Ishikawa (cell line): ENCODE measurements around the gene TM9SF1.

ENCODE experiments used
- CEBPB ChIP-seq: IDR thresholded peaks from 2 replicates; pipeline ENCODE4 v1.6.1; 2012
- CREB1 ChIP-seq: IDR thresholded peaks from 2 replicates; pipeline ENCODE4 v1.6.1; 2012; ENCODE audit warnings: low read depth
- EGR1 ChIP-seq: IDR thresholded peaks from 2 replicates; pipeline ENCODE4 v1.6.1; 2012
- EP300 ChIP-seq: IDR thresholded peaks from 2 replicates; pipeline ENCODE4 v1.6.1; 2012; ENCODE audit warnings: borderline replicate concordance
- FOXM1 ChIP-seq: IDR thresholded peaks from 2 replicates; pipeline ENCODE4 v1.6.1; 2012; ENCODE audit warnings: low read depth, borderline replicate concordance
- MAX ChIP-seq: IDR thresholded peaks from 2 replicates; pipeline ENCODE4 v1.6.1; 2012
- NFIC ChIP-seq: IDR thresholded peaks from 2 replicates; pipeline ENCODE4 v1.6.1; 2012
- RAD21 ChIP-seq: IDR thresholded peaks from 2 replicates; pipeline ENCODE4 v1.6.1; 2012; ENCODE audit warnings: low read depth
- REST ChIP-seq: IDR thresholded peaks from 2 replicates; pipeline ENCODE4 v1.6.1; 2012; ENCODE audit warnings: low read depth, mild to moderate bottlenecking
- TAF1 ChIP-seq: IDR thresholded peaks from 2 replicates; pipeline ENCODE4 v1.6.1; 2012; ENCODE audit warnings: low read depth, mild to moderate bottlenecking
- TCF12 ChIP-seq: IDR thresholded peaks from 2 replicates; pipeline ENCODE4 v1.6.1; 2012; ENCODE audit warnings: low read depth
- TEAD4 ChIP-seq: IDR thresholded peaks from 2 replicates; pipeline ENCODE4 v1.6.1; 2012
- USF1 ChIP-seq: IDR thresholded peaks from 2 replicates; pipeline ENCODE4 v1.6.1; 2012
- YY1 ChIP-seq: IDR thresholded peaks from 2 replicates; pipeline ENCODE4 v1.6.1; 2012; ENCODE audit warnings: low read depth
- ZBTB7A ChIP-seq: IDR thresholded peaks from 2 replicates; pipeline ENCODE4 v1.6.1; 2012; ENCODE audit warnings: low read depth

TM9SF1 gene

GRCh38 chr14:24183014-24183481 lies 12.2 kb downstream of the TM9SF1 start:
- TF ChIP-seq TCF12: no peak
- TF ChIP-seq TEAD4: no peak
- no peak for TF ChIP-seq RAD21
- TF ChIP-seq EP300: no peak
- TF ChIP-seq CEBPB: no peak
- TF ChIP-seq NFIC: no peak
- no peak for TF ChIP-seq CREB1
- no peak for TF ChIP-seq YY1
- no peak for TF ChIP-seq EGR1
- no peak for TF ChIP-seq ZBTB7A
- TF ChIP-seq MAX: no peak

- TF ChIP-seq TCF12 (no peak), REST (no peak), YY1 (no peak), CEBPB (no peak), USF1 (no peak), RAD21 (no peak), EP300 (no peak), TAF1 (no peak), NFIC (no peak), FOXM1 (no peak), CREB1 (no peak), EGR1 (no peak), ZBTB7A (no peak)
Observed at GRCh38 chr14:24182110-24182882, 12.9 kb downstream of the TM9SF1 start.

GRCh38 chr14:24181371-24182077 lies 13.7 kb downstream of the TM9SF1 start:
- TF ChIP-seq NFIC (no peak), USF1 (no peak), EP300 (no peak), EGR1 (no peak), FOXM1 (no peak), MAX (no peak), TCF12 (no peak), RAD21 (no peak), TAF1 (no peak), TEAD4 (no peak), CEBPB (no peak), ZBTB7A (no peak), YY1 (no peak), REST (no peak), CREB1 (no peak)

GRCh38 chr14:24179961-24180796 lies 15.1 kb downstream of the TM9SF1 start:
- TF ChIP-seq CREB1: peak; percentile 66; the same call in 1 of the 2 replicates
- TF ChIP-seq TAF1: no peak
- TF ChIP-seq RAD21: no peak
